HepG2 (cell line): ENCODE measurements around the gene OPA3. TPM values are rescaled to one million over a fixed set of nuclear protein-coding genes. Genes with fewer than 3 reads are reported as not detected.
A peak's percentile ranks its signal among the peaks of the same experiment; 100 is the strongest.

Experiments
- ATF7-NPFF ChIP-seq: sonication (generic); formaldehyde crosslinking; IDR thresholded peaks from 2 replicates; pipeline ENCODE4 v1.8.1; 2023; ENCODE audit warnings: mild to moderate bottlenecking, low read depth, missing genetic modification reagents, moderate library complexity
- CBX5 ChIP-seq: sonication (generic); formaldehyde crosslinking; IDR thresholded peaks from 2 replicates; pipeline ENCODE4 v1.4.0; 2020; ENCODE audit warnings: missing genetic modification reagents, borderline replicate concordance
- CREM ChIP-seq, 2 experiments: sonication (generic) in 1 of 2; formaldehyde crosslinking in 1 of 2; IDR thresholded peaks; 2 replicates each; pipeline versions ENCODE4 v1.4.0 to v1.6.1; 2016 to 2020; ENCODE audit warnings: antibody characterized with exemption in 1 of 2, mild to moderate bottlenecking in 1 of 2, missing genetic modification reagents in 1 of 2
- EP300 ChIP-seq, 3 experiments: sonication (generic) in 1 of 3; formaldehyde crosslinking in 1 of 3; IDR thresholded peaks; 2 replicates each; pipeline versions ENCODE4 v1.5.1 to v1.6.1; 2011 to 2020; ENCODE audit warnings: low read depth in 2 of 3, low read length in 2 of 3, borderline replicate concordance in 1 of 3, improper control_type of control experiment in 1 of 3, mild to moderate bottlenecking in 1 of 3, missing genetic modification reagents in 1 of 3, moderate library complexity in 1 of 3
- FOXC1 ChIP-seq: sonication (generic); formaldehyde crosslinking; IDR thresholded peaks from 2 replicates; pipeline ENCODE4 v1.8.0; 2022; ENCODE audit warnings: mild to moderate bottlenecking, missing genetic modification reagents, borderline replicate concordance
- HMGA1 ChIP-seq: sonication (generic); formaldehyde crosslinking; conservative IDR thresholded peaks from 2 replicates; pipeline ENCODE4 v1.4.0; 2020; ENCODE audit warnings: missing genetic modification reagents
- HNRNPLL ChIP-seq: fragments of 200-400 bp; formaldehyde crosslinking; IDR thresholded peaks from 2 replicates; pipeline ENCODE4 v1.6.1; 2017; ENCODE audit warnings: mild to moderate bottlenecking, low read depth, low read length; ENCODE audit not compliant: poor library complexity, severe bottlenecking
- PHF5A ChIP-seq: IDR thresholded peaks from one replicate; pipeline ENCODE4 v1.6.1; 2018; ENCODE audit warnings: low read depth, missing genetic modification reagents; ENCODE audit not compliant: unreplicated experiment
- PHF8 ChIP-seq: sonication (generic); formaldehyde crosslinking; IDR thresholded peaks from 2 replicates; pipeline ENCODE4 v1.5.0; 2020; ENCODE audit warnings: missing genetic modification reagents
- PRDM15 ChIP-seq: sonication (generic); formaldehyde crosslinking; IDR thresholded peaks from 2 replicates; pipeline ENCODE4 v1.4.0; 2020; ENCODE audit warnings: missing genetic modification reagents
- RAD21 ChIP-seq: fragments of 450-650 bp; formaldehyde crosslinking; IDR thresholded peaks from 2 replicates; pipeline ENCODE4 v1.5.0; 2020; ENCODE audit warnings: mild to moderate bottlenecking
- RNF2 ChIP-seq: fragments of 450-650 bp; conservative IDR thresholded peaks from 2 replicates; pipeline ENCODE4 v1.6.1; 2016; ENCODE audit warnings: low read depth
- SIN3A ChIP-seq: IDR thresholded peaks from 2 replicates; pipeline ENCODE4 v1.6.1; 2011; ENCODE audit warnings: low read depth, mild to moderate bottlenecking, control low read depth, low read length, borderline replicate concordance
- YEATS4 ChIP-seq: sonication (generic); formaldehyde crosslinking; IDR thresholded peaks from 2 replicates; pipeline ENCODE4 v1.4.0; 2020; ENCODE audit warnings: missing genetic modification reagents, borderline replicate concordance
- ZMYM3 ChIP-seq: sonication (generic); formaldehyde crosslinking; IDR thresholded peaks from 2 replicates; pipeline ENCODE4 v1.5.1; 2020; ENCODE audit warnings: mild to moderate bottlenecking, missing genetic modification reagents
- ZNF576 ChIP-seq: sonication (generic); formaldehyde crosslinking; IDR thresholded peaks from 2 replicates; pipeline ENCODE4 v1.4.0; 2020; ENCODE audit warnings: mild to moderate bottlenecking, missing genetic modification reagents
- ZNF614 ChIP-seq: IDR thresholded peaks from 2 replicates; pipeline ENCODE4 v1.6.1; 2018; ENCODE audit warnings: missing biosample characterization, missing genetic modification reagents, inconsistent platforms, borderline replicate concordance
- ZNF747 ChIP-seq: sonication (generic); formaldehyde crosslinking; IDR thresholded peaks from 2 replicates; pipeline ENCODE4 v1.8.1; 2023; ENCODE audit warnings: missing genetic modification reagents, mild to moderate bottlenecking, borderline replicate concordance
- ZNF775 ChIP-seq: sonication (generic); formaldehyde crosslinking; IDR thresholded peaks from 2 replicates; pipeline ENCODE4 v1.4.0; 2020; ENCODE audit warnings: missing genetic modification reagents, mild to moderate bottlenecking, moderate library complexity, borderline replicate concordance
- polyA plus RNA-seq, 8 experiments: library from polyadenylated mRNA; depleted of rRNA in 3 of 8; stranded (reverse) in 7 of 8; unstranded in 1 of 8; fragments of >200 nt; fragmentation: Illumina TruSeq in 4 of 8; extraction: Trizol in 4 of 8; gene quantifications; 2 replicates each; pipeline versions ENCODE4 v1.2.1 to v1.2.3, GENCODE V29; 2011 to 2016; ENCODE audit warnings: low read depth in 4 of 8, missing spikeins in 1 of 8, mixed read lengths in 1 of 8; ENCODE audit not compliant: insufficient read depth in 1 of 8
- total RNA-seq, 5 experiments: library from RNA; depleted of rRNA; stranded (reverse); fragments of >200 nt; fragmentation: Illumina TruSeq; extraction: Trizol; gene quantifications; 2 replicates each; pipeline ENCODE4 v1.2.3, GENCODE V29; 2016; ENCODE audit warnings: low read depth in 1 of 5
- TF ChIP-seq, protein P1 (sequence below): sonication (generic); formaldehyde crosslinking; conservative IDR thresholded peaks from 2 replicates; pipeline ENCODE4 v1.4.0; 2020; ENCODE audit warnings: missing genetic modification reagents

Gene OPA3
- total and polyA plus RNA-seq, 2 of the 13 experiments (the other 11 are each of a cell fraction or from before 2014, with no cell fraction given): 8.3 to 17.7 TPM

DNA sequence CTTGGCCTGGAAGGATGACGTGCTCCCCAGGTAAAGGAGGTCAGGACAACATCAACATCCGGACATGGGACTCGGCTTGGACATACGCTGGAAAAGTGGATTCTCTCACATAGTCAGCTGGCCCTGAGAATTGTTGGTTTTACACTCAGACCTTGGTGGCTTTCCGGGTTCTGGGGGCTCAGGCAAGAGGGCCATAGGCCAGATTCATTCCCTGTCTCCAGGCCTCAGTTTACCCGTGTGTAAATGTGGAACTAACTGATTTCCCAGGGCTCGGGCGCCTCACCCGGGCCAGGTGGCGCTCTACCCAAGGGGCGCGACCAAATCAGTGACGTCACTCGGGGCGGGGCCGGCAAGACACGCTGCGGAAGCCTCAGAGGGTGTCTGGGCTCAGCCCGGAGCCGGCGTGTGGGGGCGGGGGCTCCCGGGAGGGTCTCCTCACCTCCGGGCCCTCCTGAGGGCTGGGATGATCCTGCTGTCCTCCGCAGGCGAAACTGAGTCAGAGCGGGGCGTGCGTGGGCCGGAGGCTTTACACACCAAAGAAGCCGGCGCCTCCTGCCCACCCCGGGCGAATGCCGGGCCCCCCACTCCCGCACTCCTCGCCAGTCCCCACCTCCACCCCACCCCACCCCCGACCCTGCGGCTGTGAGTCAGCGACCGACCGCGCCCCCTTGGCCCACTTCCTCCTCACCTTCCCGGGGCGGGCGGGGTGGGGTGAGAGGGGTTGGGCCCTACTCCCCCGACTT is 78.2 kb downstream of the OPA3 start (continued):
- peak in 1 of 2 experiments; percentile 33; a peak in 1 of 4 replicates for TF ChIP-seq EP300 (IDR thresholded peaks at IDR 0.05; ENCODE audit: low read depth in 2 of 2, low read length in 2 of 2)
- no peak for TF ChIP-seq EP300 (CRISPR knock-in tag; IDR thresholded peaks at IDR 0.05; ENCODE audit: borderline replicate concordance)
- peak; percentile 80; the same call in 1 of the 2 replicates for TF ChIP-seq ZMYM3 (CRISPR knock-in tag)
- peak; percentile 17; the same call in 1 of the 2 replicates for TF ChIP-seq YEATS4 (CRISPR knock-in tag)
- TF ChIP-seq PRDM15: peak; percentile 93
- TF ChIP-seq ATF7-NPFF (CRISPR knock-in tag): no peak; the same call in 1 of the 2 replicates
- no peak for TF ChIP-seq RNF2
- TF ChIP-seq SIN3A: peak; percentile 74; the same call in 1 of the 2 replicates
- TF ChIP-seq PHF8 (CRISPR knock-in tag): peak; percentile 31; the same call in 1 of the 2 replicates
- TF ChIP-seq PHF5A (CRISPR knock-in tag): peak; percentile 20
- TF ChIP-seq ZNF576 (CRISPR knock-in tag): 0 out of 2 replicates have a peak, but pooled peaks have one; percentile 52
- peak; percentile 48 for TF ChIP-seq HNRNPLL
- peak; percentile 87 for TF ChIP-seq CREM (IDR thresholded peaks at IDR 0.05)
- TF ChIP-seq CREM (CRISPR knock-in tag; IDR thresholded peaks at IDR 0.05): no peak
- TF ChIP-seq RAD21 (CRISPR knock-in tag): peak; percentile 46; the same call in 1 of the 2 replicates
- TF ChIP-seq ZNF614 (CRISPR knock-in tag): peak; percentile 30; the same call in 1 of the 2 replicates
- TF ChIP-seq ZNF775 (CRISPR knock-in tag): 0 out of 2 replicates have a peak, but pooled peaks have one; percentile 21
- peak; percentile 54; the same call in 1 of the 2 replicates for TF ChIP-seq CBX5
- TF ChIP-seq, protein P1, sequence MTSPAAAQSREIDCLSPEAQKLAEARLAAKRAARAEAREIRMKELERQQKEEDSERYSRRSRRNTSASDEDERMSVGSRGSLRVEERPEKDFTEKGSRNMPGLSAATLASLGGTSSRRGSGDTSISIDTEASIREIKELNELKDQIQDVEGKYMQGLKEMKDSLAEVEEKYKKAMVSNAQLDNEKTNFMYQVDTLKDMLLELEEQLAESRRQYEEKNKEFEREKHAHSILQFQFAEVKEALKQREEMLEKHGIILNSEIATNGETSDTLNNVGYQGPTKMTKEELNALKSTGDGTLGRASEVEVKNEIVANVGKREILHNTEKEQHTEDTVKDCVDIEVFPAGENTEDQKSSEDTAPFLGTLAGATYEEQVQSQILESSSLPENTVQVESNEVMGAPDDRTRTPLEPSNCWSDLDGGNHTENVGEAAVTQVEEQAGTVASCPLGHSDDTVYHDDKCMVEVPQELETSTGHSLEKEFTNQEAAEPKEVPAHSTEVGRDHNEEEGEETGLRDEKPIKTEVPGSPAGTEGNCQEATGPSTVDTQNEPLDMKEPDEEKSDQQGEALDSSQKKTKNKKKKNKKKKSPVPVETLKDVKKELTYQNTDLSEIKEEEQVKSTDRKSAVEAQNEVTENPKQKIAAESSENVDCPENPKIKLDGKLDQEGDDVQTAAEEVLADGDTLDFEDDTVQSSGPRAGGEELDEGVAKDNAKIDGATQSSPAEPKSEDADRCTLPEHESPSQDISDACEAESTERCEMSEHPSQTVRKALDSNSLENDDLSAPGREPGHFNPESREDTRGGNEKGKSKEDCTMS (CRISPR knock-in tag): no peak
- no peak for TF ChIP-seq HMGA1 (CRISPR knock-in tag)
- TF ChIP-seq ZNF747 (CRISPR knock-in tag): peak; percentile 52; the same call in 1 of the 2 replicates
- peak; percentile 80; the same call in 1 of the 2 replicates for TF ChIP-seq FOXC1 (CRISPR knock-in tag)
